Left kidney (tissue), 2 donors: ENCODE data around the gene TXN. TPM values are rescaled to one million over a fixed set of nuclear protein-coding genes. Genes with fewer than 3 reads are reported as not detected.
"Not testable (repeated sequence)": the region's sequence is repeated elsewhere in the genome, so short reads cannot be mapped to it uniquely, and the experiment has no call there.

Experiments
- DNase-seq: peaks from one replicate; pipeline ENCODE4 v3.0.0-alpha.2; 2013
- polyA plus RNA-seq: library from polyadenylated mRNA; unstranded; fragments of 120-200 nt; gene quantifications from one replicate; pipeline ENCODE4 v1.2.1, GENCODE V29; 2013; ENCODE audit not compliant: insufficient read length

The TXN gene
- polyA plus RNA-seq, 1 donor, result 173 TPM

DNA sequence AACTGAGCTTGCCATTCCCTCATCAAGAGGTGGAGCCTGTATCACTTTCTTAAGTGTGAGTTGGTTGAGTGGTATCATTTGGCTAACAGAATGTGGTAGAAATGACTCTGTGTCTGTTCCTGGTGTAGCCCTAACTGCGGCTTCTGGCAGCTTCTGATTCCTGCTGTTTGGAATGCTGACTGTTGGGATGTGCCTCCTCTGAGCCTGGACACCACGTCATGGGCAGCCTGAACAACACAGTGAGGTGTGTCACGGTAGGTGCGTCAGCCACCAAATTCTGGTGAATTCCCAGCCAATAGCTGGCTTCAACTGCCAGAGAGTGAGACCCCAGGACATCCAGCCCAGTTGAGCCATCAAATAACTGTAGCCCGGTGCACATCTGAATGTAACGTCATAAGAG lies 42.2 kb downstream of the TXN start:
- DNase-seq, result no peak

DNA sequence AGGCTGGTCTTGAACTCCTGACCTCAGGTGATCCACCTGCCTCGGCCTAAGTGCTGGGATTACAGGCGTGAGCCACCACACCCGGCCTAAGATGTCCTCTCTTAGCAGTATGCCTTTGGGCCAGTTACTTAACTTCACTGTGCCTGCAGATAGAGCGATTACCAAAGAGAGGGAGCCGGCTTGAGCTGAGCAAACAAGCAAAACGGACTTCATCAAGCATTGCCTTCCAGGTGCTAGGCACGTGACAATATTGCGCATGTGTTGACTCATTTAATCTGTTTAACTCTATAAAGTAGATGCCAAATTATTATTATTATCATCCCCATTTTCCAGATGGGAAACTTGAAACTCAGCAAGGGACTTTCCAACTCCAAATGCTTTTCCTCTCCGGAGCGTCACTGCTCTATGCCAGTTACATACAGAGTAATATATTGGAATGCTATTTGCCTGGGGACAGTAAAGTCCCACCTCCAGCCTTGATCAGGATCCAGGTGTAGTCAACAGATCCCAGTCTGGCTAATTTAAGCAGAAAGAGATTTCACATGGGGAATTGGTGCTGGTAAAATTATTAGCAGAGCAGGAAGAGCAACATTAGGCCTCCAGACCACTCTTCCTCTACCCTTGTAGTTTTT lies 42.8 kb downstream of the TXN start:
- DNase-seq, result no peak

DNA sequence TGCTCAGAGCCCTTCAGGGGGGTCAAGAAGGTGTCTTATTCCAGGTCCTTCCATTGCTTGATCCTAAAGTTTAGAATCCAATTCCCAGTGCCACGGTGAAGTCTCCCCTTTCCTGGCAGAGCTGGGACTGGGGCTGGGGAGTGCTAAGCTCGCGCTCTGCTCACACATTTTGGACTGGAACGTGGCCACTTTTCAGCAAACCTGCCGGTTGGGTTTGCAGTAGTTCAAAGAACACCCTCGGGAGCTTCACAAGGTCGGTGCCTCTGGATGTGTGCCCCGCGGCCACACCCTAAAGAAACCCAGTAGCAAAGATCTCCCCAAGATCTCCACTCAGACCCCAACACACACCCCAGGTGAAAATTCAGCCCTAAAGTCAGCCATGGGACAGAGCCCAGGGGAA lies 48.3 kb downstream of the TXN start, which contains the start of gene C9orf152:
C9orf152 (minus strand) TSS at position 129 of the 400 bp plus-strand sequence. CDS start 580 bp downstream, outside the sequence.
- DNase-seq, result no peak

DNA sequence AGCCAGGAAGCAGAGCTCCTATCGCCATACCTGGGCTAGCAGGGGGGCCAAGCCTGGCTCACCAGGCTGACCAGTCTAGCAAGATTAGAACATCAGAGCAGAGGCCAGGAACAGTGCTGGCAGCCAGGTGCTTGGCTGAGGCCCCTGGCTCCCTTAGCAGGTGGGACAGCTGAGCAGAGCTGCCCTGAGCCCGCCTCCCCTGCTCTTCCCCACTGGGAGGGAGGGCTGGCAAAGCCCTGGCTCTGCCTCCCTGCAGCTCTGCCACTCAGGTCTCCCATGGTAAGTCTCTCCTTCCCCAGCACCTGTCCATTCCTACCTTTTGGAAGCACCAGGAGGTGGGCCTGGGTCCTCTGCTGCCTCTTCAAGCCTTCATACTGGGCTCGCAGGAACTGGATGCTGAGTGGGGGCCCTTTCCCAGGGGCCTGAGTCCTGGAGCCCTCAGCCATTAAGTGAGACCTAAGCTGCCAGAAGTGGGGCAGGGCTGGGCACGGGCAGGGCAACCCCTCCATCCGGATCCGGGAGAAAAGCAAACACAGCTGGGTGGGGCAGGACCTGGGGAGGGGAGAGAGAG lies 49.2 kb downstream of the TXN start:
- no peak for DNase-seq

DNA sequence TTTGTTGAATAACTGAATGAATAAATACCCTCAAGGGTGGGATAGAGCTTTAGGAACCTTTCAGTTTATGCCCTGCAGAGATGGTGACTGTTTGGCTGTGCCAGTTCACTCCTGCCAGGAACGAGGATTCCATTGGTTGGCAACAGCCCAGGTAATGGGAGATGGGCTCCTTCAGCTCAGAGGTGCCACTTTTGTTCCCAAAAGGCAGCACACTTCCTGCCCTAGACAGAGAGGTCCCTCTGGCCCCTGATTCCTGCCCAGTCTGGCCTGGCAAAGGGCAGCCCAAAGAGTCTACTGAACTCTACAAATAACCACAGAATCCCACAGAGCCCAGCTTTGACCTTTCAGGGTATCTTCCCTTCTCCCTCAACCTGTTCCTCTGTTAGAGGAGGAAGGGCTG lies 49.9 kb downstream of the TXN start:
- no peak for DNase-seq

DNA sequence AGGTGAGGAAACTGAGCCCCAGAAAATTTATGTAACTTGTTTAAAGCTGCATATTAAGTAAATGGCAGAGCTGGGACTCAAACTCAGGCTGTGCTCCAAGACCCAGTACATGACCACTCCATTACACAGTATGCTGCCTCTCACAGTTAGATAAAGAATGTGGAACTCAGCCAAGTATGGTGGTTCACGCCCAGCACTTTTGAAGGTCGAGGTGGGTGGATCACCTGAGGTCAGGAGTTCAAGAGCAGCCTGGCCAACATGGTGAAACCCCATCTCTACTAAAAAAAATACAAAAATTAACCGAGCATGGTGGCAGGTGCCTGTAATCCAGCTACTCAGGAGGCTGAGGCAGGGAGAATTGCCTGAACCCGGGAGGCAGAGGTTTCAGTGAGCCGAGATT lies 50.7 kb downstream of the TXN start:
- DNase-seq, result not testable (repeated sequence)

DNA sequence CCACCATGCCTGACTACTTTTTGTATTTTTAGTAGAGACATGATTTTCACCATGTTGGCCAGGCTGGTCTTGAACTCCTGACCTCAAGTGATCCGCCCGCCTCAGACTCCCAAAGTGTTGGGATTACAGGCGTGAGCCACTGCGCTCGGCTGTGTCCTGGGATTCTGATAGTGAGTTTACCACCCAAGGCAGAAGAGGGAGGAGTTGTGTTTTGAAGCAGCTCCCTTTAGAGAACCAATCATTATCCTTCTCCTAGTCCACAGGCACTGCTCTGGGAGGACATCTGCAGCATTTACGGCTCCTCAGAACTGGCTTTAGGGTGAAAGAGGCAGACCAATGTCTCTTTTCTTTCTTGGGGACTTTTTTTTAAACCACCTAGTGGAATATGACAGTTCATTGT lies 54.1 kb downstream of the TXN start:
- DNase-seq, result no peak

DNA sequence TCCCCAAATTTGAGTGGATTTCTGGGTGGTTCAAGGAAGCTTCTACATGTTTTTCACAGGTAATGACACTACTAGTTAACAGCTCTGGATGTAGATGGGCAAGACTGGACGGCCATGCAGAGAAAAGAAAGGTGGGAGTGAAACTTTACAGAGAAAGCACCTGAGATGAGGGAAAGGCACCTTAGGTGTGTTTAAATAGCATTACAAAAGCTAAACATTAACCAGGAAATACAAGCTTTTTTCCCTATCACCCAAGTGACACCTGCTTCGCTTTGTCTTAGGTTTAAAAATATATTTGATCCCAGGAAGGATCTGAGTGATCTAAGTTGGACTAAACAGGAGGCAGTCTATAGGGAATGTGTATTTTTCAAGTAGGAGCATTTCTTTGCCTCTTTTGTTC lies 56.7 kb downstream of the TXN start:
- DNase-seq, result no peak

DNA sequence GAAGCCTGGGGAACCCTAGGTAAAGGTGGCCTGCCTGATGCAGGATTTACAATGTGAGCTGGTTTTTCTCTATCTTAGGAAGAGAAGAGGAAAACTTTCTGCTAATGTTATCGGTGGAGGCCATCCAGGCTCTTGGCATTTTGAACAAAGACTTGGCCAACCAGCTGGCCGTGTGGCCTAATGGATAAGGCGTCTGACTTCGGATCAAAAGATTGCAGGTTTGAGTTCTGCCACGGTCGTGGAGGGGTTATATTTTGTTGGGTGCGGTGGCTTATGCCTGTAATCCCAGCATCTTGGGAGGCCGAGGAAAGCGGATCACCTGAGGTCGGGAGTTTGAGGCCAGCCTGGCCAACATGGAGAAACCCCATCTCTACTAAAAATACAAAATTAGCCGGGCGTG lies 58.0 kb downstream of the TXN start:
- DNase-seq, result no peak

DNA sequence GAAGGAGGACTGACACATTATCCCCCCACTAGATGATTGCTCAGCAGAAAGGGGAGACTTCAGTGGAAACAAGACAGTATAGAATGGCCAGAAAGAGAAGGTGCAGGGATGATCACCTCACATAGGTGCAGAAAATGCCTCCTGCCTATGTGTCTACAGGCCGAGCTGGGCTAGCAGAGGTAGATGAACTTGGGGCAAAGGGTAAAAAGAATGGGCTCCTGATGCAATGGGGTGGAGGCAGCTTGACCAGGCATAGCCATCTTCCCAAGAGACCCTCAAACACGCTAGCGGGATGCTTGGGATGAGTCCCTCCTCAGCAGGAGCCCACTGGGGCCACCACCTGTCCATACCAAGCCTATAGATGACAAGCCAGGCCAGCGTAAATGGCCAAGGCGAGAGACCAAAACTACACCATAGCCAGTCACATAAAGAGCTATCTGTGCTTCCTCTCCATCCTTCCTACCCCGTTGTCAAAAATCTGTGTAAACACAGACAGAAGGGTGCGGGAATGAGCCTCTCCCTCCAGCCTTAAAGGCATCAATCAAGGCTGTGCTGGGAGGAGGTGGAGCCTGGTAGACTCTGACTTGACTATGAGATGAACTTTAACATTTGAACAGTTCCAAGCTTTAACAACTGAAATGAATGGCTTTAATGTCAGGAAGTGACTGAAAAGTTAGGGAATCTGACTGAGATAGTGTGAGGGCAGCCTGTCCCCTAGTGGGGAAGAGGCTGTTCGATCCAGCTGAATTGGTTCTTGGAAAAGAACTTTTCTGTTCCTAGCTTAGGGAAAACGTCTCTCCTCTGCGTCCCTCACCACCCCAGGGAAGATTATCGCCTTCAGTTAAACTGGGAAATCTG lies 58.7 kb downstream of the TXN start:
- no peak for DNase-seq

DNA sequence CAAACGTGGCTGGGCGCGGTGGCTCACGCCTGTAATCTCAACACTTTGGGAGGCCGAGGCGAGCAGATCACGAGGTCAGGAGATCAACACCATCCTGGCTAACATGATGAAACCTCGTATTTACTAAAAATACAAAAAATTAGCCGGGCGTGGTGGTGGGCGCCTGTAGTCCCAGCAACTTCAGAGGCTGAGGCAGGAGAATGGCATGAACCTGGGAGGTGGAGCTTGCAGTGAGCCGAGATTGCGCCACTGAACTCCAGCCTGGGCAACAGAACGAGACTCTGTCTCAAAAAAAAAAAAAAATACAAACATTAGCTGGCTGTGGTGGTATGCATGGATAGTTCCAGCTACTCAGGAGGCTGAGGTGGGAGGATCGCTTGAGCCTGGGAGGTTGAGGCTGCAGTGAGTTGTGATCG lies 60.2 kb downstream of the TXN start:
- DNase-seq, result not testable (repeated sequence)

Other genes with a start within 250 kb of the TXN start
- gene C9orf152, start 48.3 kb downstream of the TXN start, polyA plus RNA-seq, result 0.45 TPM
- gene TXNDC8, start 81.4 kb upstream of the TXN start, polyA plus RNA-seq, result not detected